Measurements from ENCODE around the gene SEZ6.

The SEZ6 gene

GRCh38 chr17:29045734-29046472 is 40.1 kb upstream of the SEZ6 start:
- H3K27ac ChIP-seq (ENCODE audit: low read length) = no peak overlapping the region
- no peak for DNase-seq (ENCODE audit: low read depth, low spot score)
- no peak overlapping the region for H3K4me3 ChIP-seq (ENCODE audit: low read length)
- 0 out of 2 replicates have a peak, but pooled peaks cover 3% of the 10 kb centered on the region for H3K36me3 ChIP-seq (ENCODE audit: control insufficient read depth, insufficient read depth, low read length)
- no peaks in the 10 kb centered on the region for H3K27me3 ChIP-seq (ENCODE audit: control insufficient read depth, insufficient read depth, low read length)
- no peaks in the 10 kb centered on the region for H3K9me3 ChIP-seq (ENCODE audit: control insufficient read depth, insufficient read depth, low read length)
- no CpG with 5 or more reads among the region's 7 CpGs for WGBS (ENCODE audit: insufficient coverage, insufficient read length)
- peaks cover 11% of the 10 kb centered on the region for H3K4me1 ChIP-seq (ENCODE audit: control insufficient read depth, insufficient read depth, low read length)

- no peaks in the 10 kb centered on the region for H3K27me3 ChIP-seq (ENCODE audit: control insufficient read depth, insufficient read depth, low read length)
- no peak for DNase-seq (ENCODE audit: low read depth, low spot score)
These were observed 39.2 kb upstream of the SEZ6 start for GRCh38 chr17:29045026-29045425.

DNA sequence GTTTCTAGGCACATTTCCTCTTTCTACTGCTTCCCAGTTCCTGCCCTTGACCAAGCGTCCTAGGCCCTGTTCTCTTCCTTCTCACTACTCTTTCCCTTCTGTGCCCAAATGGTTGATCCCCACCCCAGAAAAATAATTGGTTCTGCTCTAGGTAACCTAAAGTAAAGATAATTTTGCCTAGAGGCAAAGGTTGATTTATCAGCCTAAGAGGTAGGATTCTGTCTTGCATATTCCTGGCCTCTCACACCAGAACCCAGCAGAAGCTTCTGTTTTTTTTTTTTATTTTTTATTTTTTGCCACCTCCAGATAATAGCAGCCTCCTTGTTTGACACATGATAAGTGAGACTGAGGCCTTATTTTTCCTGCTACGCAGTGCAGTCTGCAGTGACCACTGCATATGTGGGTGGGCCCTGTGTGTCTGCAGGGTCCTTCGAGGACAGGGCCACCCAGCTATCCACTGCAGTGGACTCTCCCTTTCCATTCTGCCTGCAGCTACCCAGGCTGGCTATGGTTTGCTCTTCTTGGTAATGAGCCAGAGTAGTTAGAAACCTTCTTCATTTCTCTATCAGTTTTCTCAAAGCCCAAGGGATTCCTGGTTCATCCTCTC is 37.8 kb upstream of the SEZ6 start:
- Histone ChIP-seq H3K27ac (ENCODE audit: low read length) (peak overlapping the region; percentile 41), H3K4me3 (ENCODE audit: low read length) (no peak overlapping the region), H3K27me3 (ENCODE audit: control insufficient read depth, insufficient read depth, low read length) (no peaks in the 10 kb centered on the region), H3K4me1 (ENCODE audit: control insufficient read depth, insufficient read depth, low read length) (peaks cover 10% of the 10 kb centered on the region), H3K9me3 (ENCODE audit: control insufficient read depth, insufficient read depth, low read length) (no peaks in the 10 kb centered on the region), H3K36me3 (ENCODE audit: control insufficient read depth, insufficient read depth, low read length) (0 out of 2 replicates have a peak, but pooled peaks cover 3% of the 10 kb centered on the region)
- no peak for DNase-seq (ENCODE audit: low read depth, low spot score)
- WGBS (ENCODE audit: insufficient coverage, insufficient read length) = no CpG with 5 or more reads among the region's 3 CpGs

More at GRCh38 chr17:29045026-29045425, 39.2 kb upstream of the SEZ6 start:
- H3K4me1 ChIP-seq (ENCODE audit: control insufficient read depth, insufficient read depth, low read length) = peaks cover 11% of the 10 kb centered on the region
- no CpG with 5 or more reads among the region's 4 CpGs for WGBS (ENCODE audit: insufficient coverage, insufficient read length)
- 0 out of 2 replicates have a peak, but pooled peaks cover 3% of the 10 kb centered on the region for H3K36me3 ChIP-seq (ENCODE audit: control insufficient read depth, insufficient read depth, low read length)
- H3K27ac ChIP-seq (ENCODE audit: low read length) = no peak overlapping the region
- no peaks in the 10 kb centered on the region for H3K9me3 ChIP-seq (ENCODE audit: control insufficient read depth, insufficient read depth, low read length)
- no peak overlapping the region for H3K4me3 ChIP-seq (ENCODE audit: low read length)

DNA sequence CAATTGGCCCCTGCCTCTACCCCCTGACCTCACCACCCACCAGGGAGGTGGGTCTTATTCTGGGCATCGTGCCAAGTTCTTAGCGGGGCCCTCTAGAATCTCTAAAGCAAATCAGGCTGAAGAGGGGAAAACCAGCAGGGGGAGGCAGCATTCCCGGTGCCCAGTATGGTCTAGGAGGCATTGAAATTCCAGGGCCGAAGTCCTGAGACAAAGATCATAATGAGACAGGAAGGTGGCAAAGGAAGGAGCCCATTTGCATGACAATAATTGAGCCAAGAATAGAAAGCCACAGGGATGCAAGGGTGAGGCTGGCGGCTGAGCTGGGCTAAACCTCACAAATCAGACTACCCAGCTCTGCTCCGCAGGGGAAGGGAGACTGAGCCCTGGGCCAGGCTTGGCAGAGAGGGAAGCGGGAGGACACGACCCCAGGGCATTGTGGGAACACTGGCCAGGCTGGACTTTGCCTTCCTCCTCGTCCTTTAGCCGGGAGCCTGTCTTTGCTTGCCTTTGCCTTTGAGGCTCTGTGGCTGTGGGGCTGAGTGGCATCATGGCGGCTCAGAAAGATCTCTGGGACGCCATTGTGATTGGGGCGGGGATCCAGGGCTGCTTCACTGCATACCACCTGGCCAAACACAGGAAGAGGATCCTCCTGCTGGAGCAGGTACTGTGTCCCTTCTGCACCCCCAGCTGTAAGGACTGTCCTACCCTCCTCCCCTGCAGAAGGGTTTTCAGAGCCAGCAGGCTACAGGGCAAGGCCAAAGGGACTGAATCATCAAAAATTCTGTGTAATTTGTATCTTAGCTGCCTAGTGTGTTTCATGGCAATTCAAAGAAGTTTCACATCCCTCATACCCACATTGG is 37.1 kb upstream of the SEZ6 start, which contains the start of gene PIPOX:
PIPOX (plus strand) TSS at position 463 of the 860 bp plus-strand sequence; CDS start at position 548, 85 bp downstream.
- WGBS (ENCODE audit: insufficient coverage, insufficient read length) = no CpG with 5 or more reads among the region's 13 CpGs
- Histone ChIP-seq H3K36me3 (ENCODE audit: control insufficient read depth, insufficient read depth, low read length) (0 out of 2 replicates have a peak, but pooled peaks cover 3% of the 10 kb centered on the region), H3K27ac (ENCODE audit: low read length) (peak within 1 kb of the TSS; percentile 41), H3K4me1 (ENCODE audit: control insufficient read depth, insufficient read depth, low read length) (peaks cover 10% of the 10 kb centered on the region), H3K9me3 (ENCODE audit: control insufficient read depth, insufficient read depth, low read length) (no peaks in the 10 kb centered on the region), H3K27me3 (ENCODE audit: control insufficient read depth, insufficient read depth, low read length) (no peaks in the 10 kb centered on the region), H3K4me3 (ENCODE audit: low read length) (no peak within 1 kb of the TSS)
- peak; percentile 97 for DNase-seq (ENCODE audit: low read depth, low spot score)

DNA sequence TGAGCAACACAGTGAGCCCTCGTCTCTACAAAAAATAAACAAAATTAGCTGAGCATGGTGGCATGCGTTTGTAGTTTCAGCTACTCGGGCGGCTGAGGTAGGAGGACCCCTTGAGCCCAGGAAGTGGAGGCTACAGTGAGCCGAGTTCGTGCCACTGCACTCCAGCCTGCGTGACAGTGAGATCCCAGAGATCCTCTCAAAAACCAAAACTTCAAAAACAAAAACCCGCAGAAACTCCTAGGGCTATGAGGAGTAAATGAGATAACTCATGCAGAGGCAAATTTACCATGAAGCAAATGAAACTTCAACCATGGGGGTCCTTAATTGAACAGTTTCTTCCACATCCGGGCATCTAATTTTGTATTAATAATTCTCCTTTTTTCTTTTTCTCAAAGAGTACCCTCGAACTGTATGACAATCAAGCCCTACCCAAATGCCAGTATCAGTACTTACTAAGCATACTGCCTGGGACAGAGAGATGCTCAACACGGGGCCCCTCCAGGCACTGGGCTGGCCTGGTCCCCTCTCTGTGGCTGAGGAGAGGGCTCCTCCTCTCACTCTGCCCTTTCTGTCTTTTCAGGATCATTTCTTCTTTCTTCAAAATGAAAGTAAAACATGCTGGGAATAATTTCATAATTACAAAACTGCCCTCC is 36.3 kb upstream of the SEZ6 start:
- no peak for DNase-seq (ENCODE audit: low read depth, low spot score)
- WGBS (ENCODE audit: insufficient coverage, insufficient read length) = no CpG with 5 or more reads among the region's 11 CpGs
- H3K27ac ChIP-seq (ENCODE audit: low read length) = no peak overlapping the region
- no peaks in the 10 kb centered on the region for H3K27me3 ChIP-seq (ENCODE audit: control insufficient read depth, insufficient read depth, low read length)
- 0 out of 2 replicates have a peak, but pooled peaks cover 3% of the 10 kb centered on the region for H3K36me3 ChIP-seq (ENCODE audit: control insufficient read depth, insufficient read depth, low read length)
- H3K9me3 ChIP-seq (ENCODE audit: control insufficient read depth, insufficient read depth, low read length) = no peaks in the 10 kb centered on the region
- H3K4me3 ChIP-seq (ENCODE audit: low read length) = no peak overlapping the region
- peaks cover 12% of the 10 kb centered on the region for H3K4me1 ChIP-seq (ENCODE audit: control insufficient read depth, insufficient read depth, low read length)

GRCh38 chr17:29041571-29041970 is 35.7 kb upstream of the SEZ6 start:
- H3K9me3 ChIP-seq (ENCODE audit: control insufficient read depth, insufficient read depth, low read length) = no peaks in the 10 kb centered on the region
- 0 out of 2 replicates have a peak, but pooled peaks cover 2% of the 10 kb centered on the region for H3K36me3 ChIP-seq (ENCODE audit: control insufficient read depth, insufficient read depth, low read length)
- H3K27ac ChIP-seq (ENCODE audit: low read length) = no peak overlapping the region
- H3K27me3 ChIP-seq (ENCODE audit: control insufficient read depth, insufficient read depth, low read length) = no peaks in the 10 kb centered on the region
- peaks cover 12% of the 10 kb centered on the region for H3K4me1 ChIP-seq (ENCODE audit: control insufficient read depth, insufficient read depth, low read length)
- WGBS (ENCODE audit: insufficient coverage, insufficient read length) = no CpG with 5 or more reads among the region's 6 CpGs
- H3K4me3 ChIP-seq (ENCODE audit: low read length) = no peak overlapping the region
- DNase-seq (ENCODE audit: low read depth, low spot score) = no peak

DNA sequence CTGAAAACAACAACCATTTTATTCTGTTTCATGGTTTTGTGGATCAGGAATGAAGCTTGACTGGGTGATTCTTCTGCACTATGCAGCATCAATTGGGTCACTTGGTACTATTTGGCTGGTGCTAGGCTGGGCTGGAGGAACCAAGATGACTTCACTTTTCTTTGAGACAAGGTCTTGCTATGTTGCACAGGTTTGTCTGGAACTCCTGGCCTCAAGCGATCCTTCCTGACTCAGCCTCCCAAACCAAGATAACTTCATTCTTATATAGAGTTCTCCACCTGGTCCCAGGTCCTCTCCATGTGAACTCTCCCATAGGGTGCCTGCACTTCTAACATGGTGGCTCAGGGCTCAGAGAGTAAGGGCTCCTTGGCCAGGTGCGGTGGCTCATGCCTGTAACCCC is 35.3 kb upstream of the SEZ6 start:
- H3K9me3 ChIP-seq (ENCODE audit: control insufficient read depth, insufficient read depth, low read length) = no peaks in the 10 kb centered on the region
- WGBS (ENCODE audit: insufficient coverage, insufficient read length) = no CpG with 5 or more reads among the region's 2 CpGs

DNA sequence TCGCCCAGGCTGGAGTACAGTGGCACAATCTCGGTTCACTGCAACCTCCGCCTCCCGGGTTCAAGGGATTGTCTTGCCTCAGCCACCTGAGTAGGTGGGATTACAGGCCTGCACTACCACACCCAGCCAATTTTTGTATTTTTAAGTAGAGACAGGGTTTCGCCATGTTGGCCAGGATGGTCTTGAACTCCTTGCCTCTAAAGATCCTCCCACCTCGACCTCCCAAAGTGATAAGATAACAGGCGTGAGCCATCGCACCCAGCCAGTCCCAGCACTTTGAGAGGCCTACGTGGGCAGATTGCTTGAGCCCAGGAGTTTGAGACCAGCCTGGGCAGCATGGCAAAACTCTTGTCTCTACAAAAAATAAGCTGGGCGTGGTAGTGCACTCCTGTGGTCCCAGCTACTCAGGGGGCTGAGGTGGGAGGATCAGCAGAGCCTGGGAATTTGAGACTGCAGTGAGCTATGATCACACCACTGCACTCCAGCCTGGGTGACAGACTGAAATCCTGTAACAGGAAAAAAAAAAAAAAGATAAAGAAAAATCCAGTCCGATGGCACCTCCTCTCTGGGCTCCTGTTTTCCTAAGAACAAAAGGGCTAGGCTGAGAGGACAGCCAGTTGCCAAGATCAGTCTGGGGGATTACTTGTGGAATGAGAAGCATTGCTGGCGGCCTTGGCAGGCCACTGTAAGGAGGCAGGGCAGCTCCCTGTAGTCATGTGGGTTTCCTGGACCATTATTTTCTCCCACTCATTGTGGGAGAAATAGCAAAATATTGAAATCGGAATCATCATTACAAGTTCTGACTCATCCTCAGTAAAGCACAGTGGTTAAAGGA is 34.1 kb upstream of the SEZ6 start:
- no peak overlapping the region for H3K4me3 ChIP-seq (ENCODE audit: low read length)
- H3K27ac ChIP-seq (ENCODE audit: low read length) = no peak overlapping the region
- WGBS (ENCODE audit: insufficient coverage, insufficient read length) = no CpG with 5 or more reads among the region's 13 CpGs
- no peaks in the 10 kb centered on the region for H3K9me3 ChIP-seq (ENCODE audit: control insufficient read depth, insufficient read depth, low read length)
- H3K36me3 ChIP-seq (ENCODE audit: control insufficient read depth, insufficient read depth, low read length) = no peaks in the 10 kb centered on the region
- no peaks in the 10 kb centered on the region for H3K27me3 ChIP-seq (ENCODE audit: control insufficient read depth, insufficient read depth, low read length)
- peaks cover 12% of the 10 kb centered on the region for H3K4me1 ChIP-seq (ENCODE audit: control insufficient read depth, insufficient read depth, low read length)
- DNase-seq (ENCODE audit: low read depth, low spot score) = no peak

More for the DNA sequence above, 35.3 kb upstream of the SEZ6 start:
- Histone ChIP-seq H3K27ac (ENCODE audit: low read length) (no peak overlapping the region), H3K36me3 (ENCODE audit: control insufficient read depth, insufficient read depth, low read length) (no peaks in the 10 kb centered on the region), H3K4me3 (ENCODE audit: low read length) (no peak overlapping the region), H3K4me1 (ENCODE audit: control insufficient read depth, insufficient read depth, low read length) (peaks cover 12% of the 10 kb centered on the region), H3K27me3 (ENCODE audit: control insufficient read depth, insufficient read depth, low read length) (no peaks in the 10 kb centered on the region)
- DNase-seq (ENCODE audit: low read depth, low spot score) = no peak

GRCh38 chr17:29038085-29038795 is 32.4 kb upstream of the SEZ6 start:
- Histone ChIP-seq H3K27me3 (ENCODE audit: control insufficient read depth, insufficient read depth, low read length) (no peaks in the 10 kb centered on the region), H3K4me1 (ENCODE audit: control insufficient read depth, insufficient read depth, low read length) (peaks cover 7% of the 10 kb centered on the region), H3K9me3 (ENCODE audit: control insufficient read depth, insufficient read depth, low read length) (no peaks in the 10 kb centered on the region), H3K4me3 (ENCODE audit: low read length) (no peak overlapping the region), H3K27ac (ENCODE audit: low read length) (no peak overlapping the region), H3K36me3 (ENCODE audit: control insufficient read depth, insufficient read depth, low read length) (no peaks in the 10 kb centered on the region)
- no CpG with 5 or more reads among the region's 15 CpGs for WGBS (ENCODE audit: insufficient coverage, insufficient read length)
- DNase-seq (ENCODE audit: low read depth, low spot score) = no peak
